ENCODE measurements around the gene RAPGEF2. TPM values are rescaled to one million over a fixed set of nuclear protein-coding genes. Genes with fewer than 3 reads are reported as not detected.

Gene RAPGEF2
- total and polyA plus RNA-seq, 2 donors from 2014 or later, result 6.9 to 50.6 TPM

DNA sequence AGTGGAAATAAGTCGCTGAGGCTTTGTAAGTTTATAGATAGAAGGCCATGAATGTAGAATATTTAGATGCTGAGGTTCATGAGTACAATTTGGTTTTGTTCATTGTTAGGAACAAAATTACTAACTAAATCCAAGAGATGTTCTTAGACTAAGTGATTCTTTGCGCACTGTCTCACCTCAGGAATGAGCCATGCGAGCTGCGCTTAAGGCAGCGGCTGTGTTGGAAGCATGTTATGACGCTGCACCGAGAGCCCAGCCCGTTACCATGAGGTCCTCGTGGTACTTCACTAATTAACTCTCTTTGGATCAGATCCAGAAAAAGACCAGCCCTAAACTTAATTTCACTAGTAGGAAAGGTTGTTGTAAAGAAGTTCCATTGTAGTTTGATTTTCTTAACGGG is 166.2 kb downstream of the RAPGEF2 start:
- Histone ChIP-seq H3K4me3 (ENCODE audit: low read length in 3 of 3) (no peak overlapping the region), H3K9ac (ENCODE audit: low read length in 3 of 3) (no peak overlapping the region), H3K9me3 (ENCODE audit: control insufficient read depth in 2 of 3, insufficient read depth in 1 of 3, low read length in 3 of 3) (no peaks in the 10 kb centered on the region), H3K27ac (ENCODE audit: low read depth in 2 of 2, low read length in 2 of 2) (no peak overlapping the region), H3K27me3 (ENCODE audit: control insufficient read depth, insufficient read depth, low read length) (no peaks in the 10 kb centered on the region), H3K4me1 (ENCODE audit: control insufficient read depth in 2 of 3, insufficient read depth in 2 of 3, low read depth in 1 of 3, low read length in 3 of 3) (peaks cover 4 to 21% (median 13%) of the 10 kb centered on the region in 3 donors), H3K36me3 (ENCODE audit: control insufficient read depth in 2 of 3, insufficient read depth in 3 of 3, low read length in 3 of 3) (no peaks in the 10 kb centered on the region)
- peak in 1 of 5 donors; percentile 58 for DNase-seq
- TF ChIP-seq, protein P1, sequence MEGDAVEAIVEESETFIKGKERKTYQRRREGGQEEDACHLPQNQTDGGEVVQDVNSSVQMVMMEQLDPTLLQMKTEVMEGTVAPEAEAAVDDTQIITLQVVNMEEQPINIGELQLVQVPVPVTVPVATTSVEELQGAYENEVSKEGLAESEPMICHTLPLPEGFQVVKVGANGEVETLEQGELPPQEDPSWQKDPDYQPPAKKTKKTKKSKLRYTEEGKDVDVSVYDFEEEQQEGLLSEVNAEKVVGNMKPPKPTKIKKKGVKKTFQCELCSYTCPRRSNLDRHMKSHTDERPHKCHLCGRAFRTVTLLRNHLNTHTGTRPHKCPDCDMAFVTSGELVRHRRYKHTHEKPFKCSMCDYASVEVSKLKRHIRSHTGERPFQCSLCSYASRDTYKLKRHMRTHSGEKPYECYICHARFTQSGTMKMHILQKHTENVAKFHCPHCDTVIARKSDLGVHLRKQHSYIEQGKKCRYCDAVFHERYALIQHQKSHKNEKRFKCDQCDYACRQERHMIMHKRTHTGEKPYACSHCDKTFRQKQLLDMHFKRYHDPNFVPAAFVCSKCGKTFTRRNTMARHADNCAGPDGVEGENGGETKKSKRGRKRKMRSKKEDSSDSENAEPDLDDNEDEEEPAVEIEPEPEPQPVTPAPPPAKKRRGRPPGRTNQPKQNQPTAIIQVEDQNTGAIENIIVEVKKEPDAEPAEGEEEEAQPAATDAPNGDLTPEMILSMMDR (IDR thresholded peaks at IDR 0.05; ENCODE audit: borderline replicate concordance, extremely low read depth, insufficient read depth), result no peak
- intact Hi-C loops (cut with DNase I), result no loop called here
- no peak for FAIRE-seq

DNA sequence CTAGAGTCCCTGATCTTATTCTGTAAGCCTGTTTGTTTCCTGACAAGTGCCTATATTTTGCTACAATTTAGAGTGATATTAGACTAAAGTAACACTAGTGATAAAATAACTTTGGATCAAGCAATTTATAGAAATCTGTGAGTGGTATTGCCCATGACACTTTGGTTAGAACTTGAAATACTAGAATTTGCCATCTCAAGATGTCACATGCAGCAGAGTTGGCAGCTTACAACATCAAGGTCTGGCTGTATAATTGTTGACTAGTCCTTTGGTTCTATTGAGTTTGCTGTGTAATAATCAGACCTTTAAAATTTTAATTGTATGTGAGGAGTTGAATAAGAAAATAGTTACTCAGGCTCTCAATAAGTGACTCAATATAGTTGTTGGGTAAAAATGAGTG is 167.1 kb downstream of the RAPGEF2 start:
- H3K9me3 ChIP-seq (ENCODE audit: control insufficient read depth in 2 of 3, insufficient read depth in 1 of 3, low read length in 3 of 3), result no peaks in the 10 kb centered on the region
- H3K27ac ChIP-seq (ENCODE audit: low read depth in 2 of 2, low read length in 2 of 2), result no peak overlapping the region
- TF ChIP-seq, protein P1 (IDR thresholded peaks at IDR 0.05; ENCODE audit: borderline replicate concordance, extremely low read depth, insufficient read depth), result no peak
- FAIRE-seq (no peak), DNase-seq (no peak)
- H3K27me3 ChIP-seq (ENCODE audit: control insufficient read depth, insufficient read depth, low read length), result no peaks in the 10 kb centered on the region
- no peaks in the 10 kb centered on the region for H3K36me3 ChIP-seq (ENCODE audit: control insufficient read depth in 2 of 3, insufficient read depth in 3 of 3, low read length in 3 of 3)
- intact Hi-C loops (cut with DNase I), result no loop called here
- H3K9ac ChIP-seq (ENCODE audit: low read length in 3 of 3), result no peak overlapping the region
- no peak overlapping the region for H3K4me3 ChIP-seq (ENCODE audit: low read length in 3 of 3)
- H3K4me1 ChIP-seq (ENCODE audit: control insufficient read depth in 2 of 3, insufficient read depth in 2 of 3, low read depth in 1 of 3, low read length in 3 of 3), result peaks cover 4 to 21% (median 13%) of the 10 kb centered on the region in 3 donors

DNA sequence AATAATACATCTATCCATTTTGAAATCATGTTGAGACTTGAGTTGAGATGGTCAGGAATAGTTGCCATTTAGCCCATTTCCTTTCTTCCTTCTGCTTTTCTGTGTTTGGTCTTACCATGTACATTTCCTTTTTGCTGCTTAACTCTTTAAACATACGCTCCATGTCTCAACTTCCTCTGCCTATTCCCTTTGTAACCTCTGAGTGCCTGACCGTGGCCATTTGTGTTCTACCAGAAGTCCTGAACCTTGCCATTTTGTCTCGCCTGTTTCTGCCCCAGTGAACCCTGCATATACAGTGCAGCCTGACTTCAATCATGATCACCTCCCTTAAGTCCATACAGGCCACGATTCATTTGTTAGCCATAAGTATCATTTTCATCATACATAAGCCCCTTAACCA is 169.0 kb downstream of the RAPGEF2 start:
- Histone ChIP-seq H3K9me3 (ENCODE audit: control insufficient read depth in 2 of 3, insufficient read depth in 1 of 3, low read length in 3 of 3) (no peaks in the 10 kb centered on the region), H3K4me1 (ENCODE audit: control insufficient read depth in 2 of 3, insufficient read depth in 2 of 3, low read depth in 1 of 3, low read length in 3 of 3) (peaks cover 4 to 17% (median 12%) of the 10 kb centered on the region in 3 donors), H3K27me3 (ENCODE audit: control insufficient read depth, insufficient read depth, low read length) (no peaks in the 10 kb centered on the region), H3K9ac (ENCODE audit: low read length in 3 of 3) (no peak overlapping the region), H3K27ac (ENCODE audit: low read depth in 2 of 2, low read length in 2 of 2) (peak overlapping the region in 1 of 2 donors; percentile 63), H3K4me3 (ENCODE audit: low read length in 3 of 3) (no peak overlapping the region), H3K36me3 (ENCODE audit: control insufficient read depth in 2 of 3, insufficient read depth in 3 of 3, low read length in 3 of 3) (no peaks in the 10 kb centered on the region)
- DNase-seq (peak in 1 of 5 donors; percentile 36), FAIRE-seq (no peak)
- TF ChIP-seq, protein P1 (IDR thresholded peaks at IDR 0.05; ENCODE audit: borderline replicate concordance, extremely low read depth, insufficient read depth), result no peak
- intact Hi-C loops (cut with DNase I), result no loop called here

Data from kidney (tissue), 14 donors.